Measurements from ENCODE around the gene TLE4. TPM values are rescaled to one million over a fixed set of nuclear protein-coding genes. Genes with fewer than 3 reads are reported as not detected.

Gene TLE4
- total and polyA plus RNA-seq, 2 of the 4 experiments (the other 2 are of a cell fraction) = 68.0 to 78.1 TPM

- Histone ChIP-seq H3K9me1 (ENCODE audit: insufficient read depth, low read length) (peaks cover 3% of the 10 kb centered on the region; the same call in 1 of the 2 replicates), H3K4me3 (ENCODE audit: insufficient read depth, low read depth, low read length) (no peak overlapping the region), H2BK5ac (ENCODE audit: low read depth, low read length, poor library complexity, severe bottlenecking) (no peak overlapping the region), H4K91ac (ENCODE audit: insufficient read depth, low read depth, low read length) (no peak overlapping the region), H3K36me3 (ENCODE audit: control insufficient read depth, insufficient read depth, low read length) (peaks cover 4% of the 10 kb centered on the region; the same call in 1 of the 2 replicates), H2BK120ac (ENCODE audit: low read depth, low read length) (no peak overlapping the region), H2BK15ac (ENCODE audit: low read depth, low read length) (no peak overlapping the region), H3K9me3 (ENCODE audit: control insufficient read depth, insufficient read depth, low read length) (peaks cover 3% of the 10 kb centered on the region; the same call in 1 of the 2 replicates), H2BK20ac (ENCODE audit: low read depth, low read length) (no peak overlapping the region), H3K4me1 (ENCODE audit: control insufficient read depth, insufficient read depth, low read length) (no peaks in the 10 kb centered on the region; the same call in 1 of the 2 replicates), H3K56ac (ENCODE audit: extremely low read depth, insufficient read depth, low read length) (no peak overlapping the region), H3K27me3 (ENCODE audit: control insufficient read depth, insufficient read depth, low read length) (no peaks in the 10 kb centered on the region), H3K4ac (ENCODE audit: low read depth, low read length) (no peak overlapping the region), H2AK9ac (replicated peaks; ENCODE audit: low read depth, low read length, poor library complexity) (no peak overlapping the region), H4K5ac (ENCODE audit: low read depth, low read length) (no peak overlapping the region), H4K20me1 (ENCODE audit: insufficient read depth, low read length) (peaks cover 4% of the 10 kb centered on the region; the same call in 1 of the 2 replicates), H2AFZ (replicated peaks; ENCODE audit: low read length, poor library complexity) (no peak overlapping the region), H3K4me2 (ENCODE audit: low read depth, low read length) (no peak overlapping the region), H3K14ac (replicated peaks; ENCODE audit: low read depth, low read length) (no peak overlapping the region), H3K18ac (ENCODE audit: low read depth, low read length) (no peak overlapping the region), H3K9ac (ENCODE audit: low read depth, low read length) (no peak overlapping the region), H3K23ac (ENCODE audit: low read depth, low read length) (no peak overlapping the region), H4K8ac (ENCODE audit: low read depth in 2 of 2, low read length in 2 of 2) (no peak overlapping the region), H3K27ac (ENCODE audit: insufficient read depth, low read length) (no peak overlapping the region), H3K79me1 (ENCODE audit: low read depth in 1 of 2, low read length in 2 of 2) (peaks cover 28 to 40% of the 10 kb centered on the region in 2 experiments), H2AK5ac (ENCODE audit: low read depth, low read length) (no peak overlapping the region)
- CTCF ChIA-PET = no interaction called here
- dilution Hi-C loops (cut with HindIII; ENCODE audit: low sequenced_read_pairs, unreplicated experiment) (no loop called here), intact Hi-C loops (cut with micrococcal nuclease) (no loop called here), in situ Hi-C loops (cut with MboI; ENCODE audit: low sequenced_read_pairs) (no loop called here)
- WGBS, 2 experiments (ENCODE audit: extremely low coverage in 2 of 2, insufficient read length in 1 of 2) = no CpG with 5 or more reads among the region's 6 CpGs
- DNase-seq = no peak
- BruUV-seq (replicated peaks) = no TSS peak
- ATAC-seq (ENCODE audit: low read depth) = no peak
- TF ChIP-seq CEBPB (IDR thresholded peaks at IDR 0.05; ENCODE audit: low read depth, low read length) (no peak), POLR2A (IDR thresholded peaks at IDR 0.05; ENCODE audit: low read depth, low read length) (no peak), MXI1 (IDR thresholded peaks at IDR 0.05; ENCODE audit: borderline replicate concordance, low read depth, low read length) (no peak), SMC3 (IDR thresholded peaks at IDR 0.05; ENCODE audit: low read depth, low read length) (no peak), USF2 (IDR thresholded peaks at IDR 0.05; ENCODE audit: low read depth, low read length) (no peak), BHLHE40 (IDR thresholded peaks at IDR 0.05; ENCODE audit: low read depth, low read length) (no peak), CHD1 (IDR thresholded peaks at IDR 0.05; ENCODE audit: low read depth, low read length) (no peak), RAD21 (IDR thresholded peaks at IDR 0.05; ENCODE audit: low read length) (no peak), FOS (IDR thresholded peaks at IDR 0.05; ENCODE audit: low read depth, low read length) (no peak), MAFK (IDR thresholded peaks at IDR 0.05; ENCODE audit: low read depth, low read length) (no peak), RFX5 (IDR thresholded peaks at IDR 0.05; ENCODE audit: low read depth, low read length) (no peak), NFE2L2 (IDR thresholded peaks at IDR 0.05; ENCODE audit: low read depth, low read length) (no peak), MAZ (IDR thresholded peaks at IDR 0.05; ENCODE audit: borderline replicate concordance, low read depth, low read length) (no peak), CTCF (conservative IDR thresholded peaks at IDR 0.05; ENCODE audit: low read depth, low read length) (no peak)
- TF ChIP-seq, protein P1, sequence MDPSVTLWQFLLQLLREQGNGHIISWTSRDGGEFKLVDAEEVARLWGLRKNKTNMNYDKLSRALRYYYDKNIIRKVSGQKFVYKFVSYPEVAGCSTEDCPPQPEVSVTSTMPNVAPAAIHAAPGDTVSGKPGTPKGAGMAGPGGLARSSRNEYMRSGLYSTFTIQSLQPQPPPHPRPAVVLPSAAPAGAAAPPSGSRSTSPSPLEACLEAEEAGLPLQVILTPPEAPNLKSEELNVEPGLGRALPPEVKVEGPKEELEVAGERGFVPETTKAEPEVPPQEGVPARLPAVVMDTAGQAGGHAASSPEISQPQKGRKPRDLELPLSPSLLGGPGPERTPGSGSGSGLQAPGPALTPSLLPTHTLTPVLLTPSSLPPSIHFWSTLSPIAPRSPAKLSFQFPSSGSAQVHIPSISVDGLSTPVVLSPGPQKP (IDR thresholded peaks at IDR 0.05; ENCODE audit: borderline replicate concordance, low read depth, low read length) = no peak
- POLR2A ChIA-PET (ENCODE audit: unreplicated experiment) = no interaction called here
Measured at GRCh38 chr9:79644048-79644447, 72.3 kb downstream of the TLE4 start.

Data from IMR-90 (cell line).